CD4-positive, alpha-beta T cell (primary cell): ENCODE data around the gene PLXNB3. TPM values are rescaled to one million over a fixed set of nuclear protein-coding genes. Genes with fewer than 3 reads are reported as not detected.

Source experiments
- ATAC-seq: fragments of 200-7000 bp; cut with Tn5 transposase; one replicate; pipeline ENCODE4 v1.10.0; 2022; ENCODE audit warnings: mild to moderate bottlenecking; ENCODE audit not compliant: poor library complexity
- CTCF ChIA-PET: fragments of 350-600 bp; sonication (Branson Sonifier 250); formaldehyde crosslinking; loops from one replicate; lab custom pipeline; 2021; ENCODE audit warnings: antibody characterized with exemption, inconsistent platforms; lab: Charles Lee
- POLR2A ChIA-PET: fragments of 350-600 bp; sonication (Branson Sonifier 250); formaldehyde crosslinking; loops from one replicate; lab custom pipeline; 2021; ENCODE audit warnings: antibody characterized with exemption, inconsistent platforms; lab: Charles Lee
- DNase-seq, 14 experiments: peaks; one replicate each; pipeline ENCODE4 v3.0.0-alpha.2; 2013 to 2020; ENCODE audit warnings: mixed read lengths in 2 of 14
- H3K27ac ChIP-seq, 2 donors: one replicate each; pipeline versions ENCODE4 v1.5.1 to v1.7.0; 2013; ENCODE audit warnings: low read length in 2 of 2, low read depth in 1 of 2, mild to moderate bottlenecking in 1 of 2
- H3K27me3 ChIP-seq, 2 experiments: 1 replicate in 1 of 2; 2 replicates in 1 of 2; pipeline versions ENCODE4 v1.6.1 to v1.7.0; 2013; ENCODE audit warnings: low read length in 2 of 2, control low read depth in 1 of 2, mild to moderate bottlenecking in 1 of 2, moderate library complexity in 1 of 2; ENCODE audit not compliant: insufficient read depth in 2 of 2, control insufficient read depth in 1 of 2
- H3K36me3 ChIP-seq: one replicate; pipeline ENCODE4 v1.6.1; 2013; ENCODE audit warnings: low read length, control low read depth; ENCODE audit not compliant: insufficient read depth
- H3K4me1 ChIP-seq: one replicate; pipeline ENCODE4 v1.6.1; 2013; ENCODE audit warnings: low read length, control low read depth; ENCODE audit not compliant: insufficient read depth
- H3K4me3 ChIP-seq: one replicate; pipeline ENCODE4 v1.5.1; 2013; ENCODE audit warnings: mild to moderate bottlenecking, low read length, moderate library complexity
- H3K9me3 ChIP-seq, 2 experiments: 1 replicate in 1 of 2; 2 replicates in 1 of 2; pipeline versions ENCODE4 v1.6.1 to v1.7.0; 2013; ENCODE audit warnings: low read length in 2 of 2, mild to moderate bottlenecking in 2 of 2, control low read depth in 1 of 2, moderate library complexity in 1 of 2; ENCODE audit not compliant: control insufficient read depth in 1 of 2, insufficient read depth in 1 of 2
- H3K27ac Mint-ChIP-seq: one replicate; pipeline ENCODE4 v1.8.0; 2020; ENCODE audit warnings: mixed read lengths
- H3K27me3 Mint-ChIP-seq: one replicate; pipeline ENCODE4 v1.8.0; 2021; ENCODE audit warnings: mixed read lengths
- H3K36me3 Mint-ChIP-seq: one replicate; pipeline ENCODE4 v1.8.0; 2021; ENCODE audit warnings: low read depth, mixed read lengths
- H3K4me1 Mint-ChIP-seq: one replicate; pipeline ENCODE4 v1.8.0; 2021; ENCODE audit warnings: low read depth, mixed read lengths
- H3K4me3 Mint-ChIP-seq: one replicate; pipeline ENCODE4 v1.8.0; 2020; ENCODE audit warnings: mild to moderate bottlenecking, mixed read lengths
- H3K9me3 Mint-ChIP-seq: one replicate; pipeline ENCODE4 v1.8.0; 2020; ENCODE audit warnings: mixed read lengths
- CTCF ChIP-seq: fragments of 200-600 bp; IDR thresholded peaks from one replicate; pipeline ENCODE4 v1.8.0; 2022; ENCODE audit warnings: antibody characterized with exemption, mild to moderate bottlenecking
- intact Hi-C, 2 experiments: fragments of 100-400 bp; cut with DNase I in 1 of 2; cut with micrococcal nuclease in 1 of 2; formaldehyde crosslinking; loops; one replicate each; pipeline versions ENCODE4 v1.15.1 to v1.9.0; 2023 to 2025; cut with DNase I, micrococcal nuclease
- total RNA-seq, 174 experiments: library from RNA in 2 of 174; stranded (reverse) in 2 of 174; gene quantifications; one replicate each; pipeline ENCODE4 v1.2.3 and lab custom pipeline; 2021 to 2026

PLXNB3 gene
- total RNA-seq, 2 experiments from 2014 or later: not detected

- H3K9me3 ChIP-seq: no peaks in the 10 kb centered on the region
- H3K4me1 Mint-ChIP-seq: peaks cover 50% of the 10 kb centered on the region
- TF ChIP-seq CTCF: no peak
- no peak overlapping the region for H3K4me3 Mint-ChIP-seq
- no peak overlapping the region for H3K27ac ChIP-seq
- H3K9me3 Mint-ChIP-seq: no peaks in the 10 kb centered on the region
- no peaks in the 10 kb centered on the region for H3K36me3 Mint-ChIP-seq
- peak in 1 of 14 experiments; percentile 2 for DNase-seq
- no peaks in the 10 kb centered on the region for H3K36me3 ChIP-seq
- peaks cover 83% of the 10 kb centered on the region for H3K4me1 ChIP-seq
- no peaks in the 10 kb centered on the region for H3K27me3 Mint-ChIP-seq
- POLR2A ChIA-PET: no interaction called here
- no peak overlapping the region for H3K4me3 ChIP-seq
- CTCF ChIA-PET: no interaction called here
- H3K27ac Mint-ChIP-seq: peak overlapping the region; percentile 82
- ATAC-seq: no peak
- intact Hi-C loops: no loop called here
- no peaks in the 10 kb centered on the region for H3K27me3 ChIP-seq
Measured at GRCh38 chrX:153821066-153821465, 57.0 kb downstream of the PLXNB3 start.

GRCh38 chrX:153824348-153824747 is 60.3 kb downstream of the PLXNB3 start:
- no peak overlapping the region for H3K4me3 Mint-ChIP-seq

GRCh38 chrX:153825042-153825441 is 61.0 kb downstream of the PLXNB3 start:
- CTCF ChIA-PET: no interaction called here
- POLR2A ChIA-PET: no interaction called here
- Mint-ChIP-seq H3K4me3 (no peak overlapping the region), H3K4me1 (peaks cover 54% of the 10 kb centered on the region), H3K36me3 (no peaks in the 10 kb centered on the region), H3K9me3 (no peaks in the 10 kb centered on the region), H3K27me3 (no peaks in the 10 kb centered on the region), H3K27ac (no peak overlapping the region)
- TF ChIP-seq CTCF: no peak
- H3K4me1 ChIP-seq: peaks cover 61% of the 10 kb centered on the region
- no peak overlapping the region for H3K27ac ChIP-seq
- no peaks in the 10 kb centered on the region for H3K27me3 ChIP-seq
- no peak for ATAC-seq
- H3K4me3 ChIP-seq: no peak overlapping the region
- H3K9me3 ChIP-seq: no peaks in the 10 kb centered on the region
- intact Hi-C loops: loop anchor here in 1 of 2 experiments (5.0 kb wide), 1 partner anchor 77 kb away; the partner anchor contains the start of gene AVPR2
- H3K36me3 ChIP-seq: no peaks in the 10 kb centered on the region
- no peak for DNase-seq

More at GRCh38 chrX:153824348-153824747, 60.3 kb downstream of the PLXNB3 start:
- H3K27me3 Mint-ChIP-seq: no peaks in the 10 kb centered on the region
- no peaks in the 10 kb centered on the region for H3K9me3 ChIP-seq
- no peak overlapping the region for H3K27ac ChIP-seq
- peaks cover 67% of the 10 kb centered on the region for H3K4me1 ChIP-seq
- no peak overlapping the region for H3K27ac Mint-ChIP-seq
- DNase-seq: no peak
- ChIA-PET CTCF (no interaction called here), POLR2A (interaction anchor here (0.5 kb wide), 1 partner anchor 241 kb away, joined by 3 read pairs; no protein-coding TSS in a partner anchor)
- no peaks in the 10 kb centered on the region for H3K36me3 ChIP-seq
- H3K36me3 Mint-ChIP-seq: no peaks in the 10 kb centered on the region
- peaks cover 54% of the 10 kb centered on the region for H3K4me1 Mint-ChIP-seq
- ATAC-seq: no peak
- no peak overlapping the region for H3K4me3 ChIP-seq
- intact Hi-C loops: no loop called here
- H3K27me3 ChIP-seq: no peaks in the 10 kb centered on the region
- TF ChIP-seq CTCF: no peak
- H3K9me3 Mint-ChIP-seq: no peaks in the 10 kb centered on the region

Other genes starting within 250 kb of the PLXNB3 start
- not detected for gene ATP2B3, start 246.6 kb upstream of the PLXNB3 start, total RNA-seq
- 10 to 100 TPM; 13.9 to 14.1 TPM for gene CCNQ, start 165.1 kb upstream of the PLXNB3 start, total RNA-seq
- not detected for gene DUSP9, start 117.0 kb upstream of the PLXNB3 start, total RNA-seq
- gene PNCK, start 90.4 kb upstream of the PLXNB3 start, total RNA-seq: 1 to 10 TPM in 1 of 2 experiments, under 1 TPM in 1; 0.70 to 1.0 TPM
- under 1 TPM; 0.42 to 0.71 TPM for gene SLC6A8, start 76.3 kb upstream of the PLXNB3 start, total RNA-seq
- gene BCAP31, start 39.9 kb upstream of the PLXNB3 start, total RNA-seq: 10 to 100 TPM; 42.1 to 43.1 TPM
- 1 to 10 TPM; 8.6 to 9.2 TPM for gene ABCD1, start 39.4 kb upstream of the PLXNB3 start, total RNA-seq
- not detected for gene SRPK3, start 16.8 kb downstream of the PLXNB3 start, total RNA-seq
- 10 to 100 TPM; 46.8 to 47.3 TPM for gene IDH3G, start 30.1 kb downstream of the PLXNB3 start, total RNA-seq
- gene SSR4, start 30.4 kb downstream of the PLXNB3 start, total RNA-seq: 100 to 1,000 TPM; 171 to 173 TPM
- gene PDZD4, start 66.3 kb downstream of the PLXNB3 start, total RNA-seq: 10 to 100 TPM; 24.8 to 26.8 TPM
- 1 to 10 TPM in 1 of 2 experiments, under 1 TPM in 1; 0.89 to 1.2 TPM for gene L1CAM, start 121.9 kb downstream of the PLXNB3 start, total RNA-seq
- not detected for gene AVPR2, start 140.4 kb downstream of the PLXNB3 start, total RNA-seq
- 100 to 1,000 TPM; 456 to 463 TPM for gene ARHGAP4, start 162.0 kb downstream of the PLXNB3 start, total RNA-seq
- gene NAA10, start 170.8 kb downstream of the PLXNB3 start, total RNA-seq: 10 to 100 TPM; 41.5 to 42.0 TPM
- gene RENBP, start 180.4 kb downstream of the PLXNB3 start, total RNA-seq: 1 to 10 TPM; 8.6 to 9.3 TPM
- gene HCFC1, start 207.6 kb downstream of the PLXNB3 start, total RNA-seq: 10 to 100 TPM; 45.9 to 50.2 TPM
- 1 to 10 TPM; 1.4 to 2.0 TPM for gene TMEM187, start 208.5 kb downstream of the PLXNB3 start, total RNA-seq